Measurements from ENCODE around the gene KCNQ1.

DNA sequence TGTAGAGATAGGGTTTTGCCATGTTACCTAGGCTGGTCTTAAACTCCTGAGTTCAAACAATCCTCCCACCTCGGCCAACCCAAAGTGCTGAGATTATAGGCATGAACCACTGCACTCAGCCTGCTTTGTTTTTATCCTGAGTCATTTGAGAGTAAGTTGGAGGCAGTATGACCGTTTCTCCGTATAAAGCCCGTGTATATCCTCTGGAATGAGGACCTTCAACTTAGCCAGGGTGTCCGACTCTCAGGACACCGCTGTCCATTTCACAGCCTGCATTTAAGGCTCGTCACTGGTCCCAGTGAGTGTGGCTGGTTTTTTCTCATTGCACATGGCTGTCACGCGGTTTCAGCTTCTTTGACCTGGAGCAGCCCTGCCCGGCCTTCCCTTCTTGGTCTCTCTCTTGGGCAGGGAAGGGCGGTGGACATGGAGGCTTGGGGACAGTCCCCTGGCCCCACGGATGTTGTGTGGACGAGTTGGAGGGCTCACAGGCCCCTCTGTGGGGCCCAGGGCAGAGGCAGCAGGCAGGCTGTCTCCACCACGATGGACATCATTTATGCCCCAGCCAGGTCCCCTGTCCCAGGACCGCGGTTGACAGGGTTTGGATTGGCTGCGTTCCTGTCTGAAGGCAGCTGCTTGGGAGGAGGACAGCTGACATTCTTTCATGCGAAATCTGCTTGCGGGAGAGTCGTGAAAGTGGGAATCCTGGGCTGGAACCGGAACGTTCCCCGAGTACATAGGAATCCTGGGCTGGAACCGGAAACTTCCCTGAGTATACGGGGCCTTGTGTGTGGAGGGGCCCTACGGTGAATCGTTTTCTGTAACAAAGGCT, 93.3 kb downstream of the KCNQ1 start:
- no peak for TF ChIP-seq EZH2 (IDR thresholded peaks at IDR 0.05; ENCODE audit: borderline replicate concordance, low read depth, low read length, severe bottlenecking)
- TF ChIP-seq, protein P1, sequence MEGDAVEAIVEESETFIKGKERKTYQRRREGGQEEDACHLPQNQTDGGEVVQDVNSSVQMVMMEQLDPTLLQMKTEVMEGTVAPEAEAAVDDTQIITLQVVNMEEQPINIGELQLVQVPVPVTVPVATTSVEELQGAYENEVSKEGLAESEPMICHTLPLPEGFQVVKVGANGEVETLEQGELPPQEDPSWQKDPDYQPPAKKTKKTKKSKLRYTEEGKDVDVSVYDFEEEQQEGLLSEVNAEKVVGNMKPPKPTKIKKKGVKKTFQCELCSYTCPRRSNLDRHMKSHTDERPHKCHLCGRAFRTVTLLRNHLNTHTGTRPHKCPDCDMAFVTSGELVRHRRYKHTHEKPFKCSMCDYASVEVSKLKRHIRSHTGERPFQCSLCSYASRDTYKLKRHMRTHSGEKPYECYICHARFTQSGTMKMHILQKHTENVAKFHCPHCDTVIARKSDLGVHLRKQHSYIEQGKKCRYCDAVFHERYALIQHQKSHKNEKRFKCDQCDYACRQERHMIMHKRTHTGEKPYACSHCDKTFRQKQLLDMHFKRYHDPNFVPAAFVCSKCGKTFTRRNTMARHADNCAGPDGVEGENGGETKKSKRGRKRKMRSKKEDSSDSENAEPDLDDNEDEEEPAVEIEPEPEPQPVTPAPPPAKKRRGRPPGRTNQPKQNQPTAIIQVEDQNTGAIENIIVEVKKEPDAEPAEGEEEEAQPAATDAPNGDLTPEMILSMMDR (IDR thresholded peaks at IDR 0.05; ENCODE audit: borderline replicate concordance, extremely low read depth, low read length, poor library complexity, severe bottlenecking), result no peak
